PFSK-1 (cell line): Measurements from ENCODE around the gene CTBP1.

Experiments
- FOXP2 ChIP-seq: optimal IDR thresholded peaks from 2 replicates; pipeline ENCODE3; 2011; ENCODE audit warnings: borderline replicate concordance, control low read depth, inconsistent platforms; ENCODE audit not compliant: insufficient read depth; ENCODE audit errors: extremely low read length, extremely low read depth
- POLR2AphosphoS5 ChIP-seq: IDR thresholded peaks from 2 replicates; pipeline ENCODE4 v1.6.1; 2012; ENCODE audit warnings: low read depth, mild to moderate bottlenecking, control low read depth, low read length, moderate library complexity
- REST ChIP-seq, 2 experiments: IDR thresholded peaks; 2 replicates each; pipeline versions ENCODE4 v1.6.1 to v1.8.0; 2011 to 2012; ENCODE audit warnings: low read depth in 2 of 2, low read length in 2 of 2, control low read depth in 1 of 2, inconsistent platforms in 1 of 2, mild to moderate bottlenecking in 1 of 2, moderate library complexity in 1 of 2; ENCODE audit not compliant: insufficient read depth in 1 of 2
- SIN3A ChIP-seq: IDR thresholded peaks from 2 replicates; pipeline ENCODE4 v1.6.1; 2012; ENCODE audit warnings: mild to moderate bottlenecking, low read length, moderate library complexity, borderline replicate concordance; ENCODE audit not compliant: insufficient read depth
- TAF1 ChIP-seq: IDR thresholded peaks from 2 replicates; pipeline ENCODE4 v1.6.1; 2012; ENCODE audit warnings: low read length, control low read depth, borderline replicate concordance; ENCODE audit not compliant: insufficient read depth

CTBP1 gene

GRCh38 chr4:1253831-1254230 lies 4.9 kb upstream of the CTBP1 start:
- TF ChIP-seq FOXP2 (no peak), SIN3A (no peak), REST (IDR thresholded peaks at IDR 0.05; ENCODE audit: insufficient read depth in 1 of 2, low read depth in 2 of 2, low read length in 2 of 2) (no peak), TAF1 (no peak), POLR2AphosphoS5 (no peak)

GRCh38 chr4:1252928-1253492 lies 4.1 kb upstream of the CTBP1 start:
- no peak for TF ChIP-seq POLR2AphosphoS5
- TF ChIP-seq FOXP2, result no peak
- no peak for TF ChIP-seq SIN3A
- TF ChIP-seq TAF1, result no peak
- TF ChIP-seq REST (IDR thresholded peaks at IDR 0.05; ENCODE audit: insufficient read depth in 1 of 2, low read depth in 2 of 2, low read length in 2 of 2), result no peak

- TF ChIP-seq REST (IDR thresholded peaks at IDR 0.05; ENCODE audit: insufficient read depth in 1 of 2, low read depth in 2 of 2, low read length in 2 of 2) (no peak), FOXP2 (no peak), TAF1 (no peak), SIN3A (no peak)
These were observed 2.8 kb upstream of the CTBP1 start for GRCh38 chr4:1251773-1252066.

- no peak for TF ChIP-seq FOXP2
- TF ChIP-seq POLR2AphosphoS5, result no peak
- no peak for TF ChIP-seq SIN3A
- no peak for TF ChIP-seq REST (IDR thresholded peaks at IDR 0.05; ENCODE audit: insufficient read depth in 1 of 2, low read depth in 2 of 2, low read length in 2 of 2)
- no peak for TF ChIP-seq TAF1
These were observed 2.2 kb upstream of the CTBP1 start for GRCh38 chr4:1250921-1251772.

DNA sequence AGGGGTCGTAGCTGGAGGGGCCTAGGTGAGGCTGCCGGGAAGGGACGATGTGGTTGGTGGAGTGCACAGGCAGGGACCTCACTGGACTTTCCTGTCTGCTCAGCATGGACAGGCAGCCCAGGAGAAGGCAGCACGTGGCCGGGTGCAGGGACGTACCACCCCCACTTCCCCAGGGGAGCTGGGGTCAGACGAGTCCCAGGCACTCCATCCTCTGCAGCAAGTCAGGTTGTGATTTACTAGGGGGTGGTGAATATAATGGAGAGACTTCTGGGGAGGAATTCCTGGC lies 1.5 kb upstream of the CTBP1 start:
- TF ChIP-seq TAF1, result no peak
- no peak for TF ChIP-seq SIN3A
- TF ChIP-seq FOXP2, result no peak
- no peak for TF ChIP-seq POLR2AphosphoS5
